ENCODE data around the gene TSC2.
"Not testable (repeated sequence)": the region's sequence is repeated elsewhere in the genome, so short reads cannot be mapped to it uniquely, and the experiment has no call there.

GRCh38 chr16:2112539-2113106 lies 64.8 kb downstream of the TSC2 start:
- TF ChIP-seq, protein P1, sequence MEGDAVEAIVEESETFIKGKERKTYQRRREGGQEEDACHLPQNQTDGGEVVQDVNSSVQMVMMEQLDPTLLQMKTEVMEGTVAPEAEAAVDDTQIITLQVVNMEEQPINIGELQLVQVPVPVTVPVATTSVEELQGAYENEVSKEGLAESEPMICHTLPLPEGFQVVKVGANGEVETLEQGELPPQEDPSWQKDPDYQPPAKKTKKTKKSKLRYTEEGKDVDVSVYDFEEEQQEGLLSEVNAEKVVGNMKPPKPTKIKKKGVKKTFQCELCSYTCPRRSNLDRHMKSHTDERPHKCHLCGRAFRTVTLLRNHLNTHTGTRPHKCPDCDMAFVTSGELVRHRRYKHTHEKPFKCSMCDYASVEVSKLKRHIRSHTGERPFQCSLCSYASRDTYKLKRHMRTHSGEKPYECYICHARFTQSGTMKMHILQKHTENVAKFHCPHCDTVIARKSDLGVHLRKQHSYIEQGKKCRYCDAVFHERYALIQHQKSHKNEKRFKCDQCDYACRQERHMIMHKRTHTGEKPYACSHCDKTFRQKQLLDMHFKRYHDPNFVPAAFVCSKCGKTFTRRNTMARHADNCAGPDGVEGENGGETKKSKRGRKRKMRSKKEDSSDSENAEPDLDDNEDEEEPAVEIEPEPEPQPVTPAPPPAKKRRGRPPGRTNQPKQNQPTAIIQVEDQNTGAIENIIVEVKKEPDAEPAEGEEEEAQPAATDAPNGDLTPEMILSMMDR (IDR thresholded peaks at IDR 0.05 in 2 of 3, conservative IDR thresholded peaks at IDR 0.05 in 1 of 3; ENCODE audit: insufficient read depth in 2 of 3, low read depth in 1 of 3, low read length in 3 of 3), result not testable (repeated sequence)
- not testable (repeated sequence) for TF ChIP-seq POLR2AphosphoS5 (IDR thresholded peaks at IDR 0.05; ENCODE audit: control insufficient read depth, insufficient read depth, low read depth, low read length); ZNF12 (CRISPR knock-in tag; IDR thresholded peaks at IDR 0.05); PTBP1 (IDR thresholded peaks at IDR 0.05; ENCODE audit: low read depth, low read length); FOXA1 (IDR thresholded peaks at IDR 0.05; ENCODE audit: borderline replicate concordance); CREM (IDR thresholded peaks at IDR 0.05; ENCODE audit: low read depth)
- TF ChIP-seq, protein P2, sequence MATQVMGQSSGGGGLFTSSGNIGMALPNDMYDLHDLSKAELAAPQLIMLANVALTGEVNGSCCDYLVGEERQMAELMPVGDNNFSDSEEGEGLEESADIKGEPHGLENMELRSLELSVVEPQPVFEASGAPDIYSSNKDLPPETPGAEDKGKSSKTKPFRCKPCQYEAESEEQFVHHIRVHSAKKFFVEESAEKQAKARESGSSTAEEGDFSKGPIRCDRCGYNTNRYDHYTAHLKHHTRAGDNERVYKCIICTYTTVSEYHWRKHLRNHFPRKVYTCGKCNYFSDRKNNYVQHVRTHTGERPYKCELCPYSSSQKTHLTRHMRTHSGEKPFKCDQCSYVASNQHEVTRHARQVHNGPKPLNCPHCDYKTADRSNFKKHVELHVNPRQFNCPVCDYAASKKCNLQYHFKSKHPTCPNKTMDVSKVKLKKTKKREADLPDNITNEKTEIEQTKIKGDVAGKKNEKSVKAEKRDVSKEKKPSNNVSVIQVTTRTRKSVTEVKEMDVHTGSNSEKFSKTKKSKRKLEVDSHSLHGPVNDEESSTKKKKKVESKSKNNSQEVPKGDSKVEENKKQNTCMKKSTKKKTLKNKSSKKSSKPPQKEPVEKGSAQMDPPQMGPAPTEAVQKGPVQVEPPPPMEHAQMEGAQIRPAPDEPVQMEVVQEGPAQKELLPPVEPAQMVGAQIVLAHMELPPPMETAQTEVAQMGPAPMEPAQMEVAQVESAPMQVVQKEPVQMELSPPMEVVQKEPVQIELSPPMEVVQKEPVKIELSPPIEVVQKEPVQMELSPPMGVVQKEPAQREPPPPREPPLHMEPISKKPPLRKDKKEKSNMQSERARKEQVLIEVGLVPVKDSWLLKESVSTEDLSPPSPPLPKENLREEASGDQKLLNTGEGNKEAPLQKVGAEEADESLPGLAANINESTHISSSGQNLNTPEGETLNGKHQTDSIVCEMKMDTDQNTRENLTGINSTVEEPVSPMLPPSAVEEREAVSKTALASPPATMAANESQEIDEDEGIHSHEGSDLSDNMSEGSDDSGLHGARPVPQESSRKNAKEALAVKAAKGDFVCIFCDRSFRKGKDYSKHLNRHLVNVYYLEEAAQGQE (IDR thresholded peaks at IDR 0.05; ENCODE audit: borderline replicate concordance), result not testable (repeated sequence)
- TF ChIP-seq, protein P2 (CRISPR knock-in tag; IDR thresholded peaks at IDR 0.05; ENCODE audit: low read depth), result not testable (repeated sequence)

All from K562 (cell line).